Measurements from ENCODE around the gene PAF1. TPM values are rescaled to one million over a fixed set of nuclear protein-coding genes. Genes with fewer than 3 reads are reported as not detected.

PAF1 gene
- polyA plus RNA-seq, 3 donors: 22.7 to 37.8 (median 25.2) TPM

GRCh38 chr19:39413911-39414608, 23.2 kb upstream of the PAF1 start:
- peak in 1 of 3 donors; percentile 54 for DNase-seq
- peak overlapping the region; percentile 22 to 96 (median 64) for H3K4me3 ChIP-seq (replicated peaks in 1 of 3; ENCODE audit: low read depth in 2 of 3, low read length in 3 of 3)
- H2AFZ ChIP-seq (ENCODE audit: insufficient read depth, low read depth, low read length, poor library complexity, severe bottlenecking): no peak overlapping the region
- peaks cover 5 to 16% of the 10 kb centered on the region in 2 donors for H3K36me3 ChIP-seq (replicated peaks in 1 of 2; ENCODE audit: control insufficient read depth in 1 of 2, insufficient read depth in 2 of 2, low read length in 2 of 2)
- intact Hi-C loops (cut with micrococcal nuclease): loop anchor here (2.0 kb wide), 2 partner anchors 15 to 17 kb away; no protein-coding TSS in a partner anchor
- WGBS (ENCODE audit: insufficient coverage): 75% methylated on average over 15 of the region's 18 CpGs
- H3K27ac Mint-ChIP-seq: peak overlapping the region; percentile 43 to 100 (median 81)
- H4K20me1 ChIP-seq (ENCODE audit: insufficient read depth, low read length): peaks cover 75% of the 10 kb centered on the region
- peak overlapping the region; percentile 77 for H3K9ac ChIP-seq (ENCODE audit: insufficient read depth, low read length, poor library complexity, severe bottlenecking)
- peaks cover 0 to 8% (median 3%) of the 10 kb centered on the region in 7 donors for H3K9me3 Mint-ChIP-seq
- peaks cover 2 to 24% (median 5%) of the 10 kb centered on the region in 3 donors for H3K27me3 Mint-ChIP-seq (ENCODE audit: low read depth in 3 of 3)
- H3K27me3 ChIP-seq (ENCODE audit: control insufficient read depth in 2 of 2, insufficient read depth in 2 of 2, low read length in 2 of 2): no peaks in the 10 kb centered on the region
- peak overlapping the region in 1 of 2 donors; percentile 8 for H3K27ac ChIP-seq (ENCODE audit: low read depth in 1 of 2, low read length in 2 of 2)
- peak overlapping the region; percentile 89 to 99 for H3K4me3 Mint-ChIP-seq
- peaks cover 30 to 48% of the 10 kb centered on the region in 2 donors for H3K36me3 Mint-ChIP-seq
- TF ChIP-seq, protein P1, sequence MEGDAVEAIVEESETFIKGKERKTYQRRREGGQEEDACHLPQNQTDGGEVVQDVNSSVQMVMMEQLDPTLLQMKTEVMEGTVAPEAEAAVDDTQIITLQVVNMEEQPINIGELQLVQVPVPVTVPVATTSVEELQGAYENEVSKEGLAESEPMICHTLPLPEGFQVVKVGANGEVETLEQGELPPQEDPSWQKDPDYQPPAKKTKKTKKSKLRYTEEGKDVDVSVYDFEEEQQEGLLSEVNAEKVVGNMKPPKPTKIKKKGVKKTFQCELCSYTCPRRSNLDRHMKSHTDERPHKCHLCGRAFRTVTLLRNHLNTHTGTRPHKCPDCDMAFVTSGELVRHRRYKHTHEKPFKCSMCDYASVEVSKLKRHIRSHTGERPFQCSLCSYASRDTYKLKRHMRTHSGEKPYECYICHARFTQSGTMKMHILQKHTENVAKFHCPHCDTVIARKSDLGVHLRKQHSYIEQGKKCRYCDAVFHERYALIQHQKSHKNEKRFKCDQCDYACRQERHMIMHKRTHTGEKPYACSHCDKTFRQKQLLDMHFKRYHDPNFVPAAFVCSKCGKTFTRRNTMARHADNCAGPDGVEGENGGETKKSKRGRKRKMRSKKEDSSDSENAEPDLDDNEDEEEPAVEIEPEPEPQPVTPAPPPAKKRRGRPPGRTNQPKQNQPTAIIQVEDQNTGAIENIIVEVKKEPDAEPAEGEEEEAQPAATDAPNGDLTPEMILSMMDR (IDR thresholded peaks at IDR 0.05): no peak
- H3K9me3 ChIP-seq (replicated peaks in 1 of 2; ENCODE audit: control insufficient read depth in 1 of 2, insufficient read depth in 1 of 2, low read length in 2 of 2): no peaks in the 10 kb centered on the region
- H3K4me1 Mint-ChIP-seq: peaks cover 28% of the 10 kb centered on the region
- H3K4me1 ChIP-seq (ENCODE audit: control insufficient read depth in 1 of 2, insufficient read depth in 2 of 2, low read length in 2 of 2): peaks cover 27 to 31% of the 10 kb centered on the region in 2 donors
- H3K79me2 ChIP-seq (ENCODE audit: insufficient read depth, low read length): peaks cover 33% of the 10 kb centered on the region
- peak overlapping the region; percentile 83 for H3K4me2 ChIP-seq (replicated peaks; ENCODE audit: extremely low read depth, low read length, poor library complexity, severe bottlenecking)

DNA sequence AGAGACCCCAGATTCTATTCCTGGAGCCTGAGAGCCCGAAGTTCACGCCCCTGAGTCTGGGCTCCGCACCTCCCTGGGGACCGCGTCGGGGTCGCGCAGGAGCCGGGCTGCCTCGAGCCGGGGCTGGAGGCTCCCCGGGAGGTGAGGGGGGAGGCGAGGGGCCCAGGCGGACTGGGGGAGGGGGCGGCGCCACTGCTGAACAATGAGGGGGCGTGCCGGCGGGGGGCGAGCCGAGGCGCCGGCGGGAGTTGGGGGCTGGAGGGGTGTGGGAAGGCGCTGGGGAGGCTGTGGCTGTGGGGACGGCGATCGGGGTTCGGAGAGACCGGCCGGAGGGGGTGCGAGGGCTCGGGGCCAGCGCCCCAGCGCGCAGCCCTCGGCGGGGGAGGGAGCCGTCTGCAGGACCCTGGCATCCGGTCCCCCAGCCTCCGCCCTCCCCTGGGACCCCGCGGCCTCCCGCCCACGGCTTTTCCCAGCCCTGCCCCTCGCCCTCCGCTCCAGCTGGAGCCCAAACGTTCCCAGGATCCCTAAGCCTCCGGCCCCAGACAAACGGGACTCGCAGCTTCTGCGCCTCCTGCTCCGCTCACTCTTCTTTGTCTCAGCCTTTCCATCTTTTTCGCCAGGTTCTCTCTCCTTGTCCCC, 22.5 kb upstream of the PAF1 start:
- Mint-ChIP-seq H3K27me3 (ENCODE audit: low read depth in 3 of 3) (peaks cover 2 to 29% (median 10%) of the 10 kb centered on the region in 3 donors), H3K9me3 (peaks cover 6 to 13% (median 8%) of the 10 kb centered on the region in 7 donors), H3K4me1 (peaks cover 28% of the 10 kb centered on the region), H3K4me3 (peak overlapping the region; percentile 91 to 99), H3K27ac (peak overlapping the region; percentile 75 to 100 (median 85)), H3K36me3 (peaks cover 29 to 48% of the 10 kb centered on the region in 2 donors)
- TF ChIP-seq, protein P1 (IDR thresholded peaks at IDR 0.05): no peak
- peaks cover 6 to 16% of the 10 kb centered on the region in 2 donors for H3K36me3 ChIP-seq (replicated peaks in 1 of 2; ENCODE audit: control insufficient read depth in 1 of 2, insufficient read depth in 2 of 2, low read length in 2 of 2)
- H3K27me3 ChIP-seq (ENCODE audit: control insufficient read depth in 2 of 2, insufficient read depth in 2 of 2, low read length in 2 of 2): no peaks in the 10 kb centered on the region
- H3K9ac ChIP-seq (ENCODE audit: insufficient read depth, low read length, poor library complexity, severe bottlenecking): peak overlapping the region; percentile 77
- whole genome bisulfite sequencing (ENCODE audit: insufficient coverage): 7% methylated on average over 47 of the region's 54 CpGs
- H3K4me2 ChIP-seq (replicated peaks; ENCODE audit: extremely low read depth, low read length, poor library complexity, severe bottlenecking): peak overlapping the region; percentile 83
- peaks cover 40% of the 10 kb centered on the region for H3K79me2 ChIP-seq (ENCODE audit: insufficient read depth, low read length)
- H3K27ac ChIP-seq (ENCODE audit: low read depth in 1 of 2, low read length in 2 of 2): peak overlapping the region; percentile 66 to 99
- intact Hi-C loops (cut with micrococcal nuclease): loop anchor here (2.0 kb wide), 2 partner anchors 15 to 17 kb away; no protein-coding TSS in a partner anchor
- DNase-seq: peak in 1 of 3 donors; percentile 52
- H3K4me3 ChIP-seq (replicated peaks in 1 of 3; ENCODE audit: low read depth in 2 of 3, low read length in 3 of 3): peak overlapping the region; percentile 64 to 96 (median 89)
- H3K9me3 ChIP-seq (replicated peaks in 1 of 2; ENCODE audit: control insufficient read depth in 1 of 2, insufficient read depth in 1 of 2, low read length in 2 of 2): no peaks in the 10 kb centered on the region
- peaks cover 82% of the 10 kb centered on the region for H4K20me1 ChIP-seq (ENCODE audit: insufficient read depth, low read length)
- peaks cover 27 to 31% of the 10 kb centered on the region in 2 donors for H3K4me1 ChIP-seq (ENCODE audit: control insufficient read depth in 1 of 2, insufficient read depth in 2 of 2, low read length in 2 of 2)
- H2AFZ ChIP-seq (ENCODE audit: insufficient read depth, low read depth, low read length, poor library complexity, severe bottlenecking): peak overlapping the region; percentile 6
